GM23248 (cell line): Measurements from ENCODE around the gene TYROBP.

ENCODE experiments used
- EZH2 ChIP-seq: fragments of 200-600 bp; sonication (generic); IDR thresholded peaks from 2 replicates; pipeline ENCODE4 v1.6.1; 2018; ENCODE audit warnings: antibody characterized with exemption, mild to moderate bottlenecking; ENCODE audit not compliant: insufficient read depth, poor library complexity, severe bottlenecking
- EZH2phosphoT487 ChIP-seq: fragments of 200-600 bp; sonication (generic); IDR thresholded peaks from 2 replicates; pipeline ENCODE4 v1.6.1; 2018; ENCODE audit warnings: antibody characterized with exemption, moderate library complexity, mild to moderate bottlenecking, low read depth; ENCODE audit not compliant: insufficient read depth

- TF ChIP-seq EZH2phosphoT487 = no peak
- TF ChIP-seq EZH2 = no peak
Measured at GRCh38 chr19:35885225-35885738, 22.8 kb downstream of the TYROBP start.
